ENCODE results near the gene DLG2.
A peak's percentile ranks its signal among the peaks of the same experiment; 100 is the strongest.

The DLG2 gene

GRCh38 chr11:83648610-83649527, 1978.3 kb downstream of the DLG2 start:
- no peak for DNase-seq

- DNase-seq: no peak
Measured at GRCh38 chr11:83645561-83645960, 1981.6 kb downstream of the DLG2 start.

- no peak for DNase-seq
Measured at GRCh38 chr11:83643115-83643514, 1984.0 kb downstream of the DLG2 start.

- DNase-seq: no peak
Measured at GRCh38 chr11:83642500-83642899, 1984.6 kb downstream of the DLG2 start.

- DNase-seq: no peak
Measured at GRCh38 chr11:83641511-83641910, 1985.6 kb downstream of the DLG2 start.

- peak in 1 of 2 experiments; percentile 7 for DNase-seq
Measured at GRCh38 chr11:83639995-83640758, 1987.0 kb downstream of the DLG2 start.

GRCh38 chr11:83635166-83635565, 1992.0 kb downstream of the DLG2 start:
- DNase-seq: no peak

- DNase-seq: no peak
Measured at GRCh38 chr11:83630211-83630610, 1996.9 kb downstream of the DLG2 start.

- DNase-seq: no peak
Measured at GRCh38 chr11:83629775-83630174, 1997.4 kb downstream of the DLG2 start.

GRCh38 chr11:83628622-83629355, 1998.4 kb downstream of the DLG2 start:
- DNase-seq: no peak

GRCh38 chr11:83625336-83625735, 2001.8 kb downstream of the DLG2 start:
- DNase-seq: no peak

- DNase-seq: no peak
Measured at GRCh38 chr11:83617671-83618070, 2009.5 kb downstream of the DLG2 start.

GRCh38 chr11:83613767-83614121, 2013.4 kb downstream of the DLG2 start:
- no peak for DNase-seq

GRCh38 chr11:83612891-83613766, 2014.0 kb downstream of the DLG2 start:
- no peak for DNase-seq

GRCh38 chr11:83611600-83611999, 2015.5 kb downstream of the DLG2 start:
- no peak for DNase-seq

GRCh38 chr11:83611031-83611430, 2016.1 kb downstream of the DLG2 start:
- no peak for DNase-seq

GRCh38 chr11:83609191-83609590, 2018.0 kb downstream of the DLG2 start:
- no peak for DNase-seq

GRCh38 chr11:83608571-83608970, 2018.6 kb downstream of the DLG2 start:
- no peak for DNase-seq

- no peak for DNase-seq
Measured at GRCh38 chr11:83601914-83602527, 2025.1 kb downstream of the DLG2 start.

- no peak for DNase-seq
Measured at GRCh38 chr11:83601201-83601913, 2025.8 kb downstream of the DLG2 start.

- DNase-seq: no peak
Measured at GRCh38 chr11:83600661-83601060, 2026.5 kb downstream of the DLG2 start.

Data from NCI-H524 (cell line).